Endothelial cell (in vitro differentiated cells): Measurements from ENCODE around the gene NELL1. TPM values are rescaled to one million over a fixed set of nuclear protein-coding genes. Genes with fewer than 3 reads are reported as not detected.

ENCODE experiments used
- DNase-seq: peaks from one replicate; pipeline ENCODE4 v3.0.0; 2021; ENCODE audit warnings: low spot score
- H3K27ac Mint-ChIP-seq: one replicate; pipeline ENCODE4 v1.8.0; 2021; ENCODE audit warnings: mixed read lengths, inconsistent platforms; ENCODE audit not compliant: unreplicated experiment
- H3K27me3 Mint-ChIP-seq: one replicate; pipeline ENCODE4 v1.8.0; 2021; ENCODE audit warnings: mild to moderate bottlenecking, moderate library complexity, mixed read lengths, inconsistent platforms; ENCODE audit not compliant: unreplicated experiment
- H3K36me3 Mint-ChIP-seq: one replicate; pipeline ENCODE4 v1.8.0; 2021; ENCODE audit warnings: mild to moderate bottlenecking, low read depth, mixed read lengths, inconsistent platforms; ENCODE audit not compliant: unreplicated experiment
- H3K4me1 Mint-ChIP-seq: one replicate; pipeline ENCODE4 v1.8.0; 2021; ENCODE audit warnings: mild to moderate bottlenecking, mixed read lengths, inconsistent platforms; ENCODE audit not compliant: unreplicated experiment
- H3K4me3 Mint-ChIP-seq: one replicate; pipeline ENCODE4 v1.8.0; 2021; ENCODE audit warnings: mild to moderate bottlenecking, mixed read lengths, inconsistent platforms; ENCODE audit not compliant: unreplicated experiment
- H3K9me3 Mint-ChIP-seq: one replicate; pipeline ENCODE4 v1.8.0; 2021; ENCODE audit warnings: mixed read lengths, inconsistent platforms; ENCODE audit not compliant: unreplicated experiment
- total RNA-seq: library from RNA; stranded (reverse); fragmentation: NEBNext Ultra II Directional; extraction: Animal tissue kit (Norgen Biotek cat#: 25700); gene quantifications from one replicate; pipeline ENCODE4 v1.2.1, GENCODE V29; 2021; ENCODE audit not compliant: unreplicated experiment
- TF ChIP-seq, protein P1 (sequence below): fragments of 200-600 bp; sonication (generic); IDR thresholded peaks from one replicate; pipeline ENCODE4 v1.5.0; 2021; ENCODE audit warnings: antibody characterized with exemption; ENCODE audit not compliant: unreplicated experiment

The NELL1 gene
- total RNA-seq, 1 donor from 2014 or later, result 0.26 TPM

DNA sequence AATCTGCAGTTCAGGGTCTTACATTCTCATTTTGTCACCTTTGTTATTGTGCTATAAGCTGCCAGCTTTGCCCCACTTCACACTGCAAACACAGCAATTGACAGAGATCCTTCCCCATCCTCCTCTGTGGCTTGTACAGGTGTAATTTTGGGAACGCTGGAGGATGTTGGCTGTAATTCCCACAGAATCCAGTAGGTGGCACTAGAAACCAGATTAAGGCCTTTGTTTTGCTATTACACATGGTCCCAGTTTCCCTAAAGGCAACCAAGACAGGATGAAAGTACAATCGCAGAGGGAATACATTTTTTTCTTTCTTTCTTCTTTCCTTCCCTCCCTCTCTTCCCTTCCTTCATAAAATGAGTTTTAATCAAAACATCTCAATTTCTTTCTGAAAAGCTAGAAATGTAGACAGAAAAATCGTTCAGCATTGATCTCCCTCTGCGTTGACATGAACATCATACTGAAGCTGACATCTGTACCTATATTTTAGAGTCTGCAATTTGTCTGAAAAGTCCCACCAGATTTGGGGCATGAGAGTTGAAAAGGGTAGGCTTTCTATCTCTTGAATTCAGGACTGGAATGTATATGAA lies 21.3 kb upstream of the NELL1 start:
- H3K4me1 Mint-ChIP-seq, result no peaks in the 10 kb centered on the region
- TF ChIP-seq, protein P1, sequence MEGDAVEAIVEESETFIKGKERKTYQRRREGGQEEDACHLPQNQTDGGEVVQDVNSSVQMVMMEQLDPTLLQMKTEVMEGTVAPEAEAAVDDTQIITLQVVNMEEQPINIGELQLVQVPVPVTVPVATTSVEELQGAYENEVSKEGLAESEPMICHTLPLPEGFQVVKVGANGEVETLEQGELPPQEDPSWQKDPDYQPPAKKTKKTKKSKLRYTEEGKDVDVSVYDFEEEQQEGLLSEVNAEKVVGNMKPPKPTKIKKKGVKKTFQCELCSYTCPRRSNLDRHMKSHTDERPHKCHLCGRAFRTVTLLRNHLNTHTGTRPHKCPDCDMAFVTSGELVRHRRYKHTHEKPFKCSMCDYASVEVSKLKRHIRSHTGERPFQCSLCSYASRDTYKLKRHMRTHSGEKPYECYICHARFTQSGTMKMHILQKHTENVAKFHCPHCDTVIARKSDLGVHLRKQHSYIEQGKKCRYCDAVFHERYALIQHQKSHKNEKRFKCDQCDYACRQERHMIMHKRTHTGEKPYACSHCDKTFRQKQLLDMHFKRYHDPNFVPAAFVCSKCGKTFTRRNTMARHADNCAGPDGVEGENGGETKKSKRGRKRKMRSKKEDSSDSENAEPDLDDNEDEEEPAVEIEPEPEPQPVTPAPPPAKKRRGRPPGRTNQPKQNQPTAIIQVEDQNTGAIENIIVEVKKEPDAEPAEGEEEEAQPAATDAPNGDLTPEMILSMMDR, result peak; percentile 90
- H3K27me3 Mint-ChIP-seq, result no peaks in the 10 kb centered on the region
- no peak overlapping the region for H3K4me3 Mint-ChIP-seq
- no peak overlapping the region for H3K27ac Mint-ChIP-seq
- DNase-seq, result peak; percentile 70
- H3K9me3 Mint-ChIP-seq, result no peaks in the 10 kb centered on the region
- no peaks in the 10 kb centered on the region for H3K36me3 Mint-ChIP-seq

DNA sequence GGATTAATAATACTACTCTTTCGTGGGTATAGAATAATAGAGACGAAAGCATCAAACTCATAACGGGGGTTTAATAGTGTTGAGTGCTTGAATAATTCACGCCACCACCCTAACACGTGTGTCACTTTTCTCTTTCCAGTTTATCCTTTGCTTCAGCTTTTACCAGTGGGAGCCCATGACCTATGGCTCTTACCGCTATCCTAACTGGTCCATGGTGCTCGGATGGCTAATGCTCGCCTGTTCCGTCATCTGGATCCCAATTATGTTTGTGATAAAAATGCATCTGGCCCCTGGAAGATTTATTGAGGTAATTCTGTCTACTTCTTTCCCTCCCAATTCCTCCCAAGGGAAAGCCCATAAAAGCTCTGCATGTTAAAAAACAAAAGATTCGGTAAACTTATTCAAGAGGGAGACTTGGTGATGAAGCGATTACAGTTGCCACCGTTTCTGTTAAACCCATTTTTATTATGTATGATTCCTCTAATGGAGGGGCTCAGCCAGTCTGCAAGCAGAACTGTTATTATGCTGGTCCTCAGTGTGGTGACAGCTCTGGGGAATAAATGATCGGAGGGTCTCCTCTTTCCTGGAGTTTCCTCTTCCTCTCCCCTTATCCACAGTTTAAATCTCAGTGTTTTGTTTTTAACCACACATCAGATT lies 17.1 kb upstream of the NELL1 start:
- no peak for DNase-seq
- TF ChIP-seq, protein P1, result no peak
- Mint-ChIP-seq H3K27ac (no peak overlapping the region), H3K9me3 (no peaks in the 10 kb centered on the region), H3K4me3 (no peak overlapping the region), H3K4me1 (no peaks in the 10 kb centered on the region), H3K36me3 (no peaks in the 10 kb centered on the region), H3K27me3 (peaks cover 1% of the 10 kb centered on the region)

DNA sequence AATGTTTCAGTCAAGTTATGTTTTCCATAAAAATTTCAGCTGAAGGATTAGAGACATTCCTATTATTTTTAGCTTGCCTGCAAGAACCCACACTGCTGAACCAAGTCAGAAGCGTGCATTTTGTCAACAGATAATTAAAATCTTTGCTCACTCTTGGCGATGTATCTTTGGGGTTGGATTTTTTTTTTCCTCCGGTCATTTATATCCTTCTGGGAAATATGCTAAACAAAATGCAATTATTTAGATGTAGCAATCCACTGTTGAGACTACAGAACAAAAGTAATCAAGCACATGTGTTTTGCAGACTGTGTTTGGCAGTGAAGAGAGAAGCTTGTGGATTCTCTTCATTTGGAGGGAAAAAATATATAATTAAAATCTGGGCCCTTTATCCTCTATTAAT lies 15.3 kb upstream of the NELL1 start:
- H3K36me3 Mint-ChIP-seq, result no peaks in the 10 kb centered on the region
- TF ChIP-seq, protein P1, result no peak
- H3K4me3 Mint-ChIP-seq, result no peak overlapping the region
- H3K4me1 Mint-ChIP-seq, result peaks cover 3% of the 10 kb centered on the region
- H3K27me3 Mint-ChIP-seq, result peaks cover 1% of the 10 kb centered on the region
- H3K9me3 Mint-ChIP-seq, result no peaks in the 10 kb centered on the region
- DNase-seq, result no peak
- H3K27ac Mint-ChIP-seq, result no peak overlapping the region

DNA sequence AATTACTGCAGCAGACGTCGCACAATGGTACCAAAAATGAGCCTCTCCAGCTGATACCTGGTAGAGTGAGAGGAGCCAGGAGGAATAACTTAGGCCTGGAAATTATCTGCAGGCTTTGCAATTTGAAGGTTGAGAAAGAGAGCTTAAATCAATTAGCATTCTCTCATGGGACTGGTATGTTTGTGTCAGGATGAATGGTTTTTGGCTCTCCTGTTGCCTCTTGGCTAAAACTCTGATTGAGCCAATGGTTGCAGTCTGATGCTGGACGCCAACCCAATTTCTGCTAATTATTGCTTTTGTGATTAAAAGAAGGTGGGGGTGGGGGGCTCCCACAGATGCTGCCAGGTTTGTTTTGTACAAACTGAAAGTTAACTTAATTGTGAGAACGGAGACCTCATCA lies 12.5 kb upstream of the NELL1 start:
- no peak overlapping the region for H3K27ac Mint-ChIP-seq
- no peaks in the 10 kb centered on the region for H3K9me3 Mint-ChIP-seq
- H3K27me3 Mint-ChIP-seq, result peaks cover 3% of the 10 kb centered on the region
- no peaks in the 10 kb centered on the region for H3K36me3 Mint-ChIP-seq
- TF ChIP-seq, protein P1, result no peak
- no peak for DNase-seq
- peaks cover 3% of the 10 kb centered on the region for H3K4me1 Mint-ChIP-seq
- H3K4me3 Mint-ChIP-seq, result no peak overlapping the region

DNA sequence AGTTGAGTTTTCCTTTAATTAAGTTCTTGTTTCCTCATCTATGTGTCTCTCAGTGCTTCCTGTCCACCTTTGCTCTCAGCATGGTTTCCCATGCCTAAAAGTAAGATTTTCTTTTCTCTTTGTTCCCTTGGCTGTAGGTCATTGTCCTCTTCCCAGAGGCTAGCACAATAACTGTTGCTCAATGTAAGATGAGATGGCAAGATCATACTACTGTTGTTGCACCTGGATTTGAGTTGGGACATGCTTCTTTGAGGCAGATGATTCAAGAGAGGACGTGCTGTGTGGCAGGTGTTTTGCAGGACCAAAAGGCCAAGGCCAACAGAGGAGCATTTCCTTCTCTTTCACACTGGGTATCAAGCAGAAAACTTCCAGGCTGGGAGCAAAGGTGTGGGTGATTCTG lies 11.3 kb upstream of the NELL1 start:
- H3K36me3 Mint-ChIP-seq, result no peaks in the 10 kb centered on the region
- H3K27me3 Mint-ChIP-seq, result peaks cover 6% of the 10 kb centered on the region
- H3K27ac Mint-ChIP-seq, result no peak overlapping the region
- peaks cover 3% of the 10 kb centered on the region for H3K4me1 Mint-ChIP-seq
- H3K9me3 Mint-ChIP-seq, result no peaks in the 10 kb centered on the region
- no peak overlapping the region for H3K4me3 Mint-ChIP-seq
- TF ChIP-seq, protein P1, result no peak
- DNase-seq, result no peak
